Jurkat, Clone E6-1 (cell line): ENCODE results near the gene CMC2.

Source experiments
- DNase-seq: peaks from one replicate; pipeline ENCODE4 v3.0.0-alpha.2; 2011; ENCODE audit warnings: low read depth, low spot score
- H3K4me3 ChIP-seq: 2 replicates; pipeline ENCODE4 v1.5.1; 2011; ENCODE audit warnings: mild to moderate bottlenecking, low read length, control low read depth, moderate library complexity

CMC2 gene

GRCh38 chr16:81003610-81004460 lies 2.9 kb downstream of the CMC2 start:
- no peak overlapping the region; the same call in none of the 2 replicates for H3K4me3 ChIP-seq
- no peak for DNase-seq

- no peak overlapping the region for H3K4me3 ChIP-seq
These were observed 3.6 kb downstream of the CMC2 start for GRCh38 chr16:81003064-81003463.

GRCh38 chr16:81001330-81001729 lies 5.4 kb downstream of the CMC2 start:
- DNase-seq: no peak
- no peak overlapping the region for H3K4me3 ChIP-seq

More at GRCh38 chr16:81003064-81003463, 3.6 kb downstream of the CMC2 start:
- no peak for DNase-seq

GRCh38 chr16:81000873-81001272 lies 5.8 kb downstream of the CMC2 start:
- no peak overlapping the region for H3K4me3 ChIP-seq
- DNase-seq: no peak

GRCh38 chr16:80997964-80998620 lies 8.6 kb downstream of the CMC2 start:
- H3K4me3 ChIP-seq: no peak overlapping the region
- no peak for DNase-seq

- H3K4me3 ChIP-seq: no peak overlapping the region
- DNase-seq: no peak
These were observed 9.4 kb downstream of the CMC2 start for GRCh38 chr16:80997139-80997798.

GRCh38 chr16:80996688-80997138 lies 10.0 kb downstream of the CMC2 start:
- no peak overlapping the region for H3K4me3 ChIP-seq
- DNase-seq: no peak

GRCh38 chr16:80994451-80994850 lies 12.2 kb downstream of the CMC2 start:
- no peak for DNase-seq

GRCh38 chr16:80993834-80994233 lies 12.9 kb downstream of the CMC2 start:
- DNase-seq: no peak
- H3K4me3 ChIP-seq: no peak overlapping the region

More at GRCh38 chr16:80994451-80994850, 12.2 kb downstream of the CMC2 start:
- H3K4me3 ChIP-seq: no peak overlapping the region

GRCh38 chr16:80993307-80993706 lies 13.4 kb downstream of the CMC2 start:
- H3K4me3 ChIP-seq: no peak overlapping the region
- DNase-seq: no peak

- no peak overlapping the region for H3K4me3 ChIP-seq
These were observed 13.9 kb downstream of the CMC2 start for GRCh38 chr16:80992676-80993293.

GRCh38 chr16:80991792-80992430 lies 14.8 kb downstream of the CMC2 start:
- no peak overlapping the region for H3K4me3 ChIP-seq
- DNase-seq: no peak

More at GRCh38 chr16:80992676-80993293, 13.9 kb downstream of the CMC2 start:
- DNase-seq: no peak

GRCh38 chr16:80990978-80991377 lies 15.7 kb downstream of the CMC2 start:
- no peak overlapping the region for H3K4me3 ChIP-seq
- DNase-seq: no peak

- DNase-seq: no peak
- no peak overlapping the region for H3K4me3 ChIP-seq
These were observed 16.1 kb downstream of the CMC2 start for GRCh38 chr16:80990577-80990976.

- no peak overlapping the region for H3K4me3 ChIP-seq
- DNase-seq: no peak
These were observed 16.9 kb downstream of the CMC2 start for GRCh38 chr16:80989801-80990200.

- no peak for DNase-seq
- H3K4me3 ChIP-seq: no peak overlapping the region
These were observed 17.9 kb downstream of the CMC2 start for GRCh38 chr16:80988756-80989155.

- no peak for DNase-seq
- H3K4me3 ChIP-seq: no peak overlapping the region
These were observed 20.1 kb downstream of the CMC2 start for GRCh38 chr16:80986557-80986956.

- DNase-seq: no peak
- H3K4me3 ChIP-seq: no peak overlapping the region
These were observed 21.1 kb downstream of the CMC2 start for GRCh38 chr16:80985611-80986010.
